Gastrocnemius medialis (tissue), 4 donors: ENCODE measurements around the gene SLAIN1. TPM values are rescaled to one million over a fixed set of nuclear protein-coding genes. Genes with fewer than 3 reads are reported as not detected.
"Not testable (repeated sequence)": the region's sequence is repeated elsewhere in the genome, so short reads cannot be mapped to it uniquely, and the experiment has no call there.

Source experiments
- ATAC-seq, 2 donors: fragments of 150-250 bp; one replicate each; pipeline ENCODE4 v1.9.1; 2016
- DNase-seq, 2 donors: peaks; one replicate each; pipeline ENCODE4 v3.0.0-alpha.2; 2019
- H3K27ac ChIP-seq, 4 donors: fragments of 200-600 bp; sonication (generic); 1 replicate in 1 of 4; 2 replicates in 3 of 4; pipeline ENCODE4 v1.5.1; 2016 to 2018; ENCODE audit warnings: mild to moderate bottlenecking in 2 of 4, moderate library complexity in 1 of 4
- H3K27me3 ChIP-seq, 3 donors: fragments of 200-600 bp; sonication (generic) in 2 of 3; 1 replicate in 1 of 3; 2 replicates in 2 of 3; pipeline versions ENCODE4 v1.5.1 to v1.6.0; 2016 to 2019; ENCODE audit warnings: mild to moderate bottlenecking in 1 of 3, moderate library complexity in 1 of 3
- H3K36me3 ChIP-seq, 2 donors: fragments of 200-600 bp; sonication (generic) in 1 of 2; one replicate each; pipeline ENCODE4 v1.5.1; 2017 to 2018
- H3K4me1 ChIP-seq, 2 donors: fragments of 200-600 bp; sonication (generic) in 1 of 2; one replicate each; pipeline ENCODE4 v1.5.1; 2016 to 2017; ENCODE audit warnings: mild to moderate bottlenecking in 2 of 2
- H3K4me3 ChIP-seq, 4 donors: fragments of 200-600 bp; sonication (generic) in 3 of 4; 1 replicate in 1 of 4; 2 replicates in 3 of 4; pipeline ENCODE4 v1.5.1; 2016 to 2019; ENCODE audit warnings: mild to moderate bottlenecking in 2 of 4
- H3K9me3 ChIP-seq, 3 donors: fragments of 200-600 bp; sonication (generic) in 2 of 3; 1 replicate in 1 of 3; 2 replicates in 2 of 3; pipeline ENCODE4 v1.5.1; 2016 to 2019
- POLR2A ChIP-seq, 2 donors: fragments of 450-650 bp; IDR thresholded peaks; one replicate each; pipeline ENCODE4 v1.6.1; 2017; ENCODE audit warnings: antibody characterized with exemption in 2 of 2, mild to moderate bottlenecking in 2 of 2, moderate library complexity in 2 of 2
- in situ Hi-C, 4 donors: fragments of 200-750 bp; cut with MboI; loops; one replicate each; pipeline versions ENCODE4 v1.15.0 to v1.8.0; 2017; ENCODE audit warnings: low sequenced_read_pairs in 4 of 4
- intact Hi-C: fragments of 100-400 bp; cut with DNase I; formaldehyde crosslinking; loops from one replicate; pipeline ENCODE4 v1.15.1; 2023; ENCODE audit warnings: low total_unique reads
- total RNA-seq, 4 donors: library from RNA; depleted of rRNA; stranded (reverse); fragments of >200 nt; gene quantifications; one replicate each; pipeline versions ENCODE4 v1.1.0 to v1.2.3, GENCODE V29; 2016
- TF ChIP-seq, protein P1 (sequence below), 5 experiments: fragments of 450-650 bp in 3 of 5; fragments of 200-600 bp in 2 of 5; sonication (generic) in 2 of 5; IDR thresholded peaks in 4 of 5; conservative IDR thresholded peaks in 1 of 5; 1 replicate in 4 of 5; 2 replicates in 1 of 5; pipeline ENCODE4 v1.5.1; 2016 to 2019; ENCODE audit warnings: antibody characterized with exemption in 5 of 5, mild to moderate bottlenecking in 3 of 5, moderate library complexity in 3 of 5

The SLAIN1 gene
- total RNA-seq: 10 to 100 TPM in 2 of 4 donors, 1 to 10 TPM in 2; 3.2 to 17.5 (median 9.9) TPM

DNA sequence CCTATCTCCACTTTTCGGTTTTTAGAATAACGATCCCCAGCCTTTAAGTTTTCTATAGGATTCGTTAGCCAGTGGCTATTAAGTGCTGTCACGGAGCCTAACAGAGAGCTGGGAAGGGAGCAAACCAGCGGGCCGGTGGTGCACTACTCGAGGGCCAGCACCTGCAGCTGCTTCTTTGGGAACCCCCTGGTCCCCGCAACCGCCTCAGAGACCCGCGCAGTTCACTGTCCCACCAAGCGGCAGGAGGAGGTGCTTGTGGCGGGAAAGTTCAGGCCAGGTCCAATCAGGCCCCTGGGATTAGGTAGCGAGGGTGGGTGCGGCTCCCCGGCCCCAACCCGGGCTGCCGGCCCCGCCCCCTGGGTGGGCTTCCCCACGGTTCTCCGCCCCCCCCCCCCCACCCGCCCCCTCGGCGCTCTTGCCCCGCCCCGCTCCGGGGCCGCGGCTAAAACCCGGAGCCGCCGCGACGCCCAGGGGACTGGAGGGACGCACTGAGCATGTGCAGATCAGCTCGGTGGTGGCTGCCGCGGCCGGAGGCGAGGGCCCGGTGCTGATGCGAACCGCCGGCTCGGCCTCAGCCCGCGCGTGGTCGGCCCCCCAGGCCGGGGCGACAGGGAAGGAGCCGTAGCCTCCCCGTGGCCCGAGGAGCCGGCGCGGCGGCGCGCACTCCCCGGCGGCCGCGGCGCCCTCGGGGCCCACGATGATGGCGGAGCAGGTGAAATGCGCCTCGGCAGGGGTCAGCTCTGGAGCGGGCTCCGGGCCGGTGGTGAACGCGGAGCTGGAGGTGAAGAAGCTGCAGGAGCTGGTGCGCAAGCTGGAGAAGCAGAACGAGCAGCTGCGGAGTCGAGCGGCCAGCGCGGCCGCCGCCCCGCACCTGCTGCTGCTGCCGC, at the start of gene SLAIN1:
SLAIN1 (plus strand) TSS at position 471 of the 887 bp plus-strand sequence; CDS start at position 698, 227 bp downstream.
- DNase-seq (peak; percentile 40 to 62), ATAC-seq (peak; percentile 83 to 85)
- Histone ChIP-seq H3K27ac (peak within 1 kb of the TSS; percentile 50 to 68 (median 60)), H3K27me3 (no peaks in the 10 kb centered on the region), H3K4me3 (peak within 1 kb of the TSS; percentile 64 to 88 (median 74)), H3K4me1 (peaks cover 13 to 15% of the 10 kb centered on the region in 2 donors), H3K36me3 (no peaks in the 10 kb centered on the region), H3K9me3 (no peaks in the 10 kb centered on the region)
- intact Hi-C loops (loop anchor here (2.0 kb wide), 1 partner anchor 369 kb away; no protein-coding TSS in a partner anchor), in situ Hi-C loops (no loop called here)
- TF ChIP-seq, protein P1, sequence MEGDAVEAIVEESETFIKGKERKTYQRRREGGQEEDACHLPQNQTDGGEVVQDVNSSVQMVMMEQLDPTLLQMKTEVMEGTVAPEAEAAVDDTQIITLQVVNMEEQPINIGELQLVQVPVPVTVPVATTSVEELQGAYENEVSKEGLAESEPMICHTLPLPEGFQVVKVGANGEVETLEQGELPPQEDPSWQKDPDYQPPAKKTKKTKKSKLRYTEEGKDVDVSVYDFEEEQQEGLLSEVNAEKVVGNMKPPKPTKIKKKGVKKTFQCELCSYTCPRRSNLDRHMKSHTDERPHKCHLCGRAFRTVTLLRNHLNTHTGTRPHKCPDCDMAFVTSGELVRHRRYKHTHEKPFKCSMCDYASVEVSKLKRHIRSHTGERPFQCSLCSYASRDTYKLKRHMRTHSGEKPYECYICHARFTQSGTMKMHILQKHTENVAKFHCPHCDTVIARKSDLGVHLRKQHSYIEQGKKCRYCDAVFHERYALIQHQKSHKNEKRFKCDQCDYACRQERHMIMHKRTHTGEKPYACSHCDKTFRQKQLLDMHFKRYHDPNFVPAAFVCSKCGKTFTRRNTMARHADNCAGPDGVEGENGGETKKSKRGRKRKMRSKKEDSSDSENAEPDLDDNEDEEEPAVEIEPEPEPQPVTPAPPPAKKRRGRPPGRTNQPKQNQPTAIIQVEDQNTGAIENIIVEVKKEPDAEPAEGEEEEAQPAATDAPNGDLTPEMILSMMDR (IDR thresholded peaks at IDR 0.05 in 4 of 5, conservative IDR thresholded peaks at IDR 0.05 in 1 of 5): no peak
- peak; percentile 37 to 42 for TF ChIP-seq POLR2A (IDR thresholded peaks at IDR 0.05)

DNA sequence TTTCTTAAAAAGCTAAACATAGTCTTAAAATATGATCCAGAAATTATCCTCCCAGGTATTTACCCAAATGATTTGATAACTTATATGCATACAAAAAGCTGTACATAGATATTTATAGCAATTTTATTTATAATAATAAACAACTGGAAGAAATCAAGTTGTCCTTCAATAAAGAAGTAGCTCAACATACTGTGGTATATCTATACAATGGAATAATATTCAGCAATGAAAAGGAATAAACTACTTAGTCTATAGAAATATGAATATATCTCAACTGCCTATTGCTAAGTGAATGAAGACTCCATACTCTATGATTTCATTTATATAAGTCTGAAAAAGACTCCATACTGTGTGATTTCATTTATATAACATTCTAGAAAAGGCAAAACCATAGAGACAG, 47.1 kb upstream of the SLAIN1 start:
- no peaks in the 10 kb centered on the region for H3K9me3 ChIP-seq
- no peaks in the 10 kb centered on the region for H3K36me3 ChIP-seq
- in situ Hi-C loops (no loop called here), intact Hi-C loops (no loop called here)
- ATAC-seq (no peak), DNase-seq (no peak)
- TF ChIP-seq POLR2A (IDR thresholded peaks at IDR 0.05): no peak
- TF ChIP-seq, protein P1 (IDR thresholded peaks at IDR 0.05 in 4 of 5, conservative IDR thresholded peaks at IDR 0.05 in 1 of 5): no peak
- H3K4me3 ChIP-seq: no peak overlapping the region
- H3K27ac ChIP-seq: no peak overlapping the region
- no peaks in the 10 kb centered on the region for H3K4me1 ChIP-seq
- no peaks in the 10 kb centered on the region for H3K27me3 ChIP-seq

DNA sequence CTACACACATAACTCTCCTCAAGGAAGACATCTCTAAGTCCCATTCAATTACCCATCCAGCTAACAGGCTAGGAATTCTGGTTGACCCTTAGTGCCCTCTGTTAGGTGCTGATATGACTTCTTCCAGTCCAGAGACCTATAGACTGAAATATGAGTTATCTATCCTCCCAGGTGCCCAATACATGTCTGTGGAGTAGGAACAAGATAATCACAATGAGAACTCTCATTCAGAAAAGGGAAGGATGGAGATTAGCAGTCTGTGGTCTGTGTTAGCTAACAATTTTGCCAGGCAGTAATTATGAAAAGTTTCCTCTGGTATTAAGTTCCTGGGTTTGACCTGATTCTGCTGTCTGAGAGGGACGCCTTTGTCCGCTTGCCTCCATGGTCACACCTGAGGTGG, 44.2 kb upstream of the SLAIN1 start:
- no peaks in the 10 kb centered on the region for H3K9me3 ChIP-seq
- DNase-seq: no peak
- H3K27ac ChIP-seq: no peak overlapping the region
- in situ Hi-C loops: no loop called here
- no peaks in the 10 kb centered on the region for H3K36me3 ChIP-seq
- no peaks in the 10 kb centered on the region for H3K27me3 ChIP-seq
- TF ChIP-seq, protein P1 (IDR thresholded peaks at IDR 0.05 in 4 of 5, conservative IDR thresholded peaks at IDR 0.05 in 1 of 5): no peak
- no peak for TF ChIP-seq POLR2A (IDR thresholded peaks at IDR 0.05)
- ATAC-seq: no peak
- H3K4me1 ChIP-seq: no peaks in the 10 kb centered on the region
- no peak overlapping the region for H3K4me3 ChIP-seq
- intact Hi-C loops: no loop called here

DNA sequence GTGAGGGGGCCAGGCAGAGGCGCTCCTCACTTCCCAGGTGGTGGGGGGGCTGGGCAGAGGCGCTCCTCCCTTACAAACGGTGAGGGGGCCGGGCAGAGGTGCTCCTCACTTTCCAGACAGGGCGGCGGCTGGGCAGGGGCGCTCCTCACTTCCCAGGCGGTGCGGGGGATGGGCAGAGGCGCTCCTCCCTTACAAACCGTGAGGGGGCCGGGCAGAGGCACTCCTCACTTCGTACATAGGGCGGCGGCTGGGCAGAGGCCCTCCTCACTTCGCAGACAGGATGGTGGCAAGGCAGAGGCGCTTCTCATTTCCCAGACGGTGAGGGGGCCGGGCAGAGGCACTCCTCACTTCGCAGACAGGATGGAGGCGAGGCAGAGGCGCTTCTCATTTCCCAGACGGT, 37.5 kb upstream of the SLAIN1 start:
- DNase-seq, intact Hi-C loops, H3K27ac ChIP-seq, in situ Hi-C loops, H3K27me3 ChIP-seq, H3K4me3 ChIP-seq, H3K9me3 ChIP-seq, H3K4me1 ChIP-seq, ATAC-seq, H3K36me3 ChIP-seq: not testable (repeated sequence)

DNA sequence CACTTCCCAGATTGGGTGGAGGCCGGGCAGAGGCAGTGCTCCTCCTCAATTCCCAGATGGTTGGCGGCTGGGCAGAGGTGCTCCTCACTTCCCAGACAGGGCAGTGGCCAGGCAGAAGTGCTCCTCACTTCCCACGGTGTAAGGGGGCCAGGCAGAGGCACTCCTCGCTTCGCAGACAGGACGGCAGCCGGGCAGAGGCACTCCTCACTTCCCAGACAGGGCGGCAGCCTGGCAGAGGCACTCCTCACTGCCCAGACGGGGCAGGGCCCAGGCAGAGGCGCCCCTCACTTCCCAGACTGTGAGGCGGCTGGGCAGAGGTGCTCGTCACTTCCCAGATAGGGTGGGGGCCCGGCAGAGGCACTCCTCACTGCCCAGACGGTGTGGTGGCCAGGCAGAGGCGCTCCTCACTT, 36.6 kb upstream of the SLAIN1 start:
- no peak for TF ChIP-seq POLR2A (IDR thresholded peaks at IDR 0.05)
- TF ChIP-seq, protein P1 (IDR thresholded peaks at IDR 0.05 in 4 of 5, conservative IDR thresholded peaks at IDR 0.05 in 1 of 5): no peak
- Histone ChIP-seq H3K4me3 (no peak overlapping the region), H3K4me1 (no peaks in the 10 kb centered on the region), H3K9me3 (no peaks in the 10 kb centered on the region), H3K27ac (no peak overlapping the region), H3K27me3 (no peaks in the 10 kb centered on the region), H3K36me3 (no peaks in the 10 kb centered on the region)
- no peak for ATAC-seq
- intact Hi-C loops: no loop called here
- DNase-seq: no peak
- in situ Hi-C loops: no loop called here

DNA sequence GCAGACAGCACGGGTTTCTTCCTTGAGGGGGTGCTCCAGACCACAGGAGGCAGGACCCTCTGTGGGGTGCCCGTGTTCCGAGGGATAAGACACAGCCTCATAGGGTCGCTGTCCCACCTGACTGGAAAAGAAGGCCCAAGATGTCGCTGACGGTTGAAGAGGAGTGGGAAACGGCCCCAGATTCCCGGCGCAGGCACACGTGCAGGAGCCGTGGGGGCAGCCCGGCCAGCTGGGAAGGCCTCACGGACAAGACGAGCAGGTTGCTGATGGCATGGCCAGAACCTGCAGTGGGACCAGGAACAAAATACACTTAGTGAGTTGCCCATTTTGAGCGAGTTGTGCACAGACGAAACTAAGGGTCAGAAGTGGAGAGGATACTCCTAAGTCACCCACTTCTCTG, 35.2 kb upstream of the SLAIN1 start:
- DNase-seq, H3K27ac ChIP-seq, in situ Hi-C loops, H3K27me3 ChIP-seq, H3K4me1 ChIP-seq, H3K4me3 ChIP-seq, H3K9me3 ChIP-seq, H3K36me3 ChIP-seq, intact Hi-C loops, ATAC-seq: not testable (repeated sequence)

DNA sequence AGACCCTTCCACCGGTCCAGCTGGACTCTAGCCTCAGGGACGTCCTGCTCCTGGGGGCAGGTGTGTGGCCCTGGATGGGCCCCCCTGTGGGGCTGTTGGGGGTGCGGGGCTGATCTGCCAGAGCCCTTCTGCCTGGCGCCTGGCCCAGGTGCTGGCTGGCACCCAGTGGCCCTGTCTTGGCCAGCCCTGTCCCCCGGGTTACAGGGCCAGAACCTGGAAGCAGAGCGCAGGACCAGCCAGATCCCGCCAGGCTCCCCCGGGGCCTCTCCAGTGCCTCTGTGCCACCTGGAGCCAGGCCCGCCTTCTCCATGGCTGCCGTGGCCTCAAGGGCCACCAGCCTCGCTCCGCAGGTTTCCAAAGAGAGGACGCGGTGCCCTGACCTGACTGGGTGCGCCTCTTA, 34.7 kb upstream of the SLAIN1 start:
- H3K27ac ChIP-seq, in situ Hi-C loops, intact Hi-C loops, H3K36me3 ChIP-seq, ATAC-seq, H3K9me3 ChIP-seq, H3K4me3 ChIP-seq, H3K4me1 ChIP-seq, DNase-seq, H3K27me3 ChIP-seq: not testable (repeated sequence)
